ENCODE results near the gene PTER. TPM values are rescaled to one million over a fixed set of nuclear protein-coding genes. Genes with fewer than 3 reads are reported as not detected.

PTER gene
- total RNA-seq, 1 experiment from 2014 or later: 25.8 TPM

GRCh38 chr10:16437540-16437894 lies 707 bp downstream of the PTER start (continued):
- TF ChIP-seq POLR2AphosphoS5 (IDR thresholded peaks at IDR 0.05; ENCODE audit: low read depth, low read length) (no peak), EZH2phosphoT487 (IDR thresholded peaks at IDR 0.05; ENCODE audit: borderline replicate concordance) (no peak), SIN3A (IDR thresholded peaks at IDR 0.05; ENCODE audit: low read depth) (no peak), MAX (IDR thresholded peaks at IDR 0.05) (no peak), CEBPB (IDR thresholded peaks at IDR 0.05; ENCODE audit: low read depth) (no peak), SP1 (IDR thresholded peaks at IDR 0.05; ENCODE audit: low read depth) (no peak)

- no peak overlapping the region for H3K27ac ChIP-seq (ENCODE audit: low read depth, low read length)
- POLR2A ChIA-PET: no interaction called here
- no peak overlapping the region for H2AFZ ChIP-seq (ENCODE audit: low read depth, low read length, poor library complexity, severe bottlenecking)
- TF ChIP-seq FOSL1 (IDR thresholded peaks at IDR 0.05; ENCODE audit: low read depth) (no peak), SRF (IDR thresholded peaks at IDR 0.05; ENCODE audit: low read depth) (no peak), YY1 (IDR thresholded peaks at IDR 0.05; ENCODE audit: extremely low read depth, insufficient replicate concordance, low read depth, low read length) (no peak), REST (IDR thresholded peaks at IDR 0.05; ENCODE audit: low read depth) (no peak), ELF1 (IDR thresholded peaks at IDR 0.05; ENCODE audit: borderline replicate concordance, low read depth) (no peak), ZBTB33 (IDR thresholded peaks at IDR 0.05; ENCODE audit: extremely low read depth, insufficient replicate concordance, low read length) (no peak), CBX3 (IDR thresholded peaks at IDR 0.05; ENCODE audit: low read depth) (no peak), EZH2 (IDR thresholded peaks at IDR 0.05) (no peak), EGR1 (IDR thresholded peaks at IDR 0.05; ENCODE audit: low read depth) (no peak)
- DNase-seq (ENCODE audit: low read depth, low spot score): no peak
- H3K9ac ChIP-seq (ENCODE audit: low read length): no peak overlapping the region
- CTCF ChIA-PET: no interaction called here
- no peak overlapping the region for H3K4me3 ChIP-seq (replicated peaks in 1 of 2; ENCODE audit: low read depth in 1 of 2, low read length in 2 of 2)
- no peaks in the 10 kb centered on the region for H3K9me3 ChIP-seq (ENCODE audit: control insufficient read depth in 1 of 2, insufficient read depth in 1 of 2, low read depth in 1 of 2, low read length in 2 of 2)
- RAD21 ChIA-PET (ENCODE audit: low non-redundant PET in 1 of 2, low total read pairs in 2 of 2, uncharacterized antibody in 2 of 2, unreplicated experiment in 2 of 2): no interaction called here
- no peaks in the 10 kb centered on the region for H3K9me2 ChIP-seq (ENCODE audit: insufficient read depth)
- no peaks in the 10 kb centered on the region for H3K27me3 ChIP-seq (ENCODE audit: insufficient read depth, low read length)
- ATAC-seq: no peak
- H3K4me1 ChIP-seq (ENCODE audit: control insufficient read depth in 1 of 2, insufficient read depth in 2 of 2, low read length in 2 of 2): peaks cover 19 to 43% of the 10 kb centered on the region in 2 experiments
- H4K20me1 ChIP-seq (ENCODE audit: insufficient read depth): no peaks in the 10 kb centered on the region
- intact Hi-C loops (cut with micrococcal nuclease): no loop called here
- H3K79me2 ChIP-seq (ENCODE audit: insufficient read depth, low read length): peaks cover 71% of the 10 kb centered on the region
- BruUV-seq (replicated peaks): no TSS peak
- peaks cover 0 to 4% of the 10 kb centered on the region in 2 experiments; a peak in 2 of 4 replicates for H3K36me3 ChIP-seq (ENCODE audit: control insufficient read depth in 1 of 2, insufficient read depth in 2 of 2, low read length in 2 of 2)
- peak overlapping the region; percentile 6; the same call in 1 of the 2 replicates for H3K4me2 ChIP-seq (ENCODE audit: low read length)
Measured at GRCh38 chr10:16439295-16439694, 2.5 kb downstream of the PTER start.

All from HCT116 (cell line).